ENCODE data around the gene VSIG1. TPM values are rescaled to one million over a fixed set of nuclear protein-coding genes. Genes with fewer than 3 reads are reported as not detected.

The VSIG1 gene
- total RNA-seq, 1 donor from 2014 or later = 71.0 TPM

- H3K4me1 Mint-ChIP-seq (ENCODE audit: unreplicated experiment) = no peaks in the 10 kb centered on the region
- TF ChIP-seq CTCF (conservative IDR thresholded peaks at IDR 0.05) = no peak
- H3K9me3 Mint-ChIP-seq = no peaks in the 10 kb centered on the region
- no peak for DNase-seq (ENCODE audit: extremely low spot score, unreplicated experiment)
- peaks cover 9% of the 10 kb centered on the region for H3K27me3 Mint-ChIP-seq
- H3K27ac Mint-ChIP-seq = no peak overlapping the region
- no peak overlapping the region for H3K4me3 Mint-ChIP-seq
- H3K36me3 Mint-ChIP-seq = no peaks in the 10 kb centered on the region
Measured at GRCh38 chrX:108064001-108064400, 19.1 kb downstream of the VSIG1 start.

GRCh38 chrX:108064613-108065012 lies 19.7 kb downstream of the VSIG1 start:
- Mint-ChIP-seq H3K27ac (no peak overlapping the region), H3K9me3 (no peaks in the 10 kb centered on the region), H3K36me3 (no peaks in the 10 kb centered on the region), H3K27me3 (peaks cover 12% of the 10 kb centered on the region), H3K4me1 (ENCODE audit: unreplicated experiment) (no peaks in the 10 kb centered on the region), H3K4me3 (no peak overlapping the region)
- no peak for DNase-seq (ENCODE audit: extremely low spot score, unreplicated experiment)
- no peak for TF ChIP-seq CTCF (conservative IDR thresholded peaks at IDR 0.05)

- Mint-ChIP-seq H3K27ac (no peak overlapping the region), H3K27me3 (peaks cover 14% of the 10 kb centered on the region), H3K36me3 (no peaks in the 10 kb centered on the region), H3K9me3 (no peaks in the 10 kb centered on the region), H3K4me1 (ENCODE audit: unreplicated experiment) (no peaks in the 10 kb centered on the region), H3K4me3 (no peak overlapping the region)
- DNase-seq (ENCODE audit: extremely low spot score, unreplicated experiment) = no peak
- TF ChIP-seq CTCF (conservative IDR thresholded peaks at IDR 0.05) = no peak
Measured at GRCh38 chrX:108068121-108068520, 23.3 kb downstream of the VSIG1 start.

GRCh38 chrX:108070891-108071290 lies 26.0 kb downstream of the VSIG1 start:
- TF ChIP-seq CTCF (conservative IDR thresholded peaks at IDR 0.05) = no peak

GRCh38 chrX:108071578-108071977 lies 26.7 kb downstream of the VSIG1 start:
- TF ChIP-seq CTCF (conservative IDR thresholded peaks at IDR 0.05) = no peak
- Mint-ChIP-seq H3K4me3 (no peak overlapping the region), H3K27ac (no peak overlapping the region), H3K36me3 (no peaks in the 10 kb centered on the region), H3K27me3 (peaks cover 30% of the 10 kb centered on the region), H3K9me3 (no peaks in the 10 kb centered on the region), H3K4me1 (ENCODE audit: unreplicated experiment) (no peaks in the 10 kb centered on the region)
- no peak for DNase-seq (ENCODE audit: extremely low spot score, unreplicated experiment)

More at GRCh38 chrX:108070891-108071290, 26.0 kb downstream of the VSIG1 start:
- Mint-ChIP-seq H3K27ac (no peak overlapping the region), H3K27me3 (peaks cover 30% of the 10 kb centered on the region), H3K4me1 (ENCODE audit: unreplicated experiment) (no peaks in the 10 kb centered on the region), H3K9me3 (no peaks in the 10 kb centered on the region), H3K36me3 (no peaks in the 10 kb centered on the region), H3K4me3 (no peak overlapping the region)
- DNase-seq (ENCODE audit: extremely low spot score, unreplicated experiment) = no peak

GRCh38 chrX:108072746-108073145 lies 27.9 kb downstream of the VSIG1 start:
- H3K36me3 Mint-ChIP-seq = no peaks in the 10 kb centered on the region
- H3K4me3 Mint-ChIP-seq = no peak overlapping the region
- H3K9me3 Mint-ChIP-seq = no peaks in the 10 kb centered on the region
- no peaks in the 10 kb centered on the region for H3K4me1 Mint-ChIP-seq (ENCODE audit: unreplicated experiment)
- TF ChIP-seq CTCF (conservative IDR thresholded peaks at IDR 0.05) = no peak
- no peak overlapping the region for H3K27ac Mint-ChIP-seq
- no peak for DNase-seq (ENCODE audit: extremely low spot score, unreplicated experiment)
- peaks cover 26% of the 10 kb centered on the region for H3K27me3 Mint-ChIP-seq
